HCT116 (cell line): ENCODE measurements around the gene GPR62.

Experiments
- ELF1 ChIP-seq: IDR thresholded peaks from 2 replicates; pipeline ENCODE4 v1.6.1; 2012; ENCODE audit warnings: low read depth, borderline replicate concordance
- EZH2phosphoT487 ChIP-seq: fragments of 200-600 bp; IDR thresholded peaks from 2 replicates; pipeline ENCODE4 v1.6.1; 2018; ENCODE audit warnings: antibody characterized with exemption, borderline replicate concordance
- POLR2A ChIP-seq: IDR thresholded peaks from 2 replicates; pipeline ENCODE4 v1.7.0; 2011; ENCODE audit warnings: borderline replicate concordance; ENCODE audit not compliant: insufficient read depth, insufficient read length; ENCODE audit errors: extremely low read depth
- POLR2AphosphoS5 ChIP-seq: IDR thresholded peaks from 2 replicates; pipeline ENCODE4 v1.6.1; 2011; ENCODE audit warnings: mild to moderate bottlenecking, low read depth, low read length, moderate library complexity
- SIN3A ChIP-seq: IDR thresholded peaks from 2 replicates; pipeline ENCODE4 v1.6.1; 2012; ENCODE audit warnings: low read depth
- YY1 ChIP-seq: IDR thresholded peaks from 2 replicates; pipeline ENCODE4 v1.6.1; 2011; ENCODE audit warnings: low read length, low read depth, moderate library complexity, mild to moderate bottlenecking; ENCODE audit not compliant: insufficient replicate concordance; ENCODE audit errors: extremely low read depth
- TF ChIP-seq, protein P1 (sequence below), 3 experiments: fragments of 200-600 bp in 1 of 3; sonication (generic) in 1 of 3; IDR thresholded peaks in 2 of 3; conservative IDR thresholded peaks in 1 of 3; 2 replicates each; pipeline ENCODE4 v1.5.1; 2012 to 2017; ENCODE audit warnings: low read depth in 2 of 3, low read length in 2 of 3, antibody characterized with exemption in 1 of 3, borderline replicate concordance in 1 of 3, control low read depth in 1 of 3, mild to moderate bottlenecking in 1 of 3, mixed read lengths in 1 of 3, mixed run types in 1 of 3, moderate library complexity in 1 of 3; ENCODE audit not compliant: insufficient read depth in 1 of 3

DNA sequence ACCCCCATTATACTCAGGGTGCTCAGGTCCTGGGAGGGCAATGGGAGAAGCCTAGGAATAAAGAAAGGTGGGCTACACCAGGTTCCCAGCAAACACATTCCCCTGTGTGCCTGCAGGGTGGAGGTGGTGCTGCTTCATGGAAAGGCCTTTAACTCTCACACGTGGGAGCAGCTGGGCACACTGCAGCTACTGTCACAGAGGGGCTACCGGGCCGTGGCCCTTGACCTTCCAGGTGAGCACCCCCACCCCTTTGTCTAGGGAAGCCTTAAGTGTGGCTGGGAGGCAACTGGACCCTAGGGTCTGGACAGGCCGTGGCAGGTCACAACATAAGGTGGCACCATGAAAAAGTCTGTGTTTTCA lies 22.9 kb downstream of the GPR62 start:
- TF ChIP-seq POLR2A (no peak), ELF1 (no peak), SIN3A (no peak), EZH2phosphoT487 (no peak), YY1 (no peak), POLR2AphosphoS5 (no peak)
- TF ChIP-seq, protein P1, sequence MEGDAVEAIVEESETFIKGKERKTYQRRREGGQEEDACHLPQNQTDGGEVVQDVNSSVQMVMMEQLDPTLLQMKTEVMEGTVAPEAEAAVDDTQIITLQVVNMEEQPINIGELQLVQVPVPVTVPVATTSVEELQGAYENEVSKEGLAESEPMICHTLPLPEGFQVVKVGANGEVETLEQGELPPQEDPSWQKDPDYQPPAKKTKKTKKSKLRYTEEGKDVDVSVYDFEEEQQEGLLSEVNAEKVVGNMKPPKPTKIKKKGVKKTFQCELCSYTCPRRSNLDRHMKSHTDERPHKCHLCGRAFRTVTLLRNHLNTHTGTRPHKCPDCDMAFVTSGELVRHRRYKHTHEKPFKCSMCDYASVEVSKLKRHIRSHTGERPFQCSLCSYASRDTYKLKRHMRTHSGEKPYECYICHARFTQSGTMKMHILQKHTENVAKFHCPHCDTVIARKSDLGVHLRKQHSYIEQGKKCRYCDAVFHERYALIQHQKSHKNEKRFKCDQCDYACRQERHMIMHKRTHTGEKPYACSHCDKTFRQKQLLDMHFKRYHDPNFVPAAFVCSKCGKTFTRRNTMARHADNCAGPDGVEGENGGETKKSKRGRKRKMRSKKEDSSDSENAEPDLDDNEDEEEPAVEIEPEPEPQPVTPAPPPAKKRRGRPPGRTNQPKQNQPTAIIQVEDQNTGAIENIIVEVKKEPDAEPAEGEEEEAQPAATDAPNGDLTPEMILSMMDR (IDR thresholded peaks at IDR 0.05 in 2 of 3, conservative IDR thresholded peaks at IDR 0.05 in 1 of 3; ENCODE audit: borderline replicate concordance in 1 of 3, insufficient read depth in 1 of 3, low read depth in 2 of 3, low read length in 2 of 3) = no peak
